Activated T-cell treated with anti-CD3 and anti-CD28 coated beads for 1 hour (primary cell): Measurements from ENCODE around the gene USP20.
"Not testable (repeated sequence)": the region's sequence is repeated elsewhere in the genome, so short reads cannot be mapped to it uniquely, and the experiment has no call there.

Source experiments
- DNase-seq: peaks from one replicate; pipeline ENCODE4 v3.0.0-alpha.2; 2020; ENCODE audit warnings: low read depth

The USP20 gene

DNA sequence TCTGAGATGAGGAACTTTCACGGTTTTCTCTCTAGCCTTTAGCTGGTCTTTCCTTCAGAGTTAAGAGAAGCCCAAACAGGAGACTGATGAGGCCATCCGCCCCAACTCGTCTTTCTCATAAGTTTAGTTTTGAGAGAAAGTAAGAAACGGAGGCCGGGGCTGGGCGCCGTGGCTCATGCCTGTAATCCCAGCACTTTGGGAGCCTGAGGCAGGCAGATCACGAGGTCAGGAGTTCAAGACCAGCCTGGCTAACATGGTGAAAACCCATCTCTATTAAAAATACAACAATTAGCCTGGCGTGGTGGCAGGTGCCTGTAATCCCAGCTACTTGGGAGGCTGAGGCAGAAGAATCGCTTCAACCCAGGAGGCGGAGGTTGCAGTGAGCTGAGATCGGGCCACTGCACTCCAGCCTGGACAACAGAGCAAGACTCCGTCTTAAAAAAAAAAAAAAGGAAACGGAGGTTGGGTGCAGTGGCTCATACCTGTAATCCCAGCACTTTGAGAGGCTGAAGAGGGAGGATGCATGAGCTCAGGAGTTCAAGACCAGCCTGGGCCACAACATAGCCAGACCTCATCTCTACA is 55.6 kb downstream of the USP20 start:
- DNase-seq, result not testable (repeated sequence)

DNA sequence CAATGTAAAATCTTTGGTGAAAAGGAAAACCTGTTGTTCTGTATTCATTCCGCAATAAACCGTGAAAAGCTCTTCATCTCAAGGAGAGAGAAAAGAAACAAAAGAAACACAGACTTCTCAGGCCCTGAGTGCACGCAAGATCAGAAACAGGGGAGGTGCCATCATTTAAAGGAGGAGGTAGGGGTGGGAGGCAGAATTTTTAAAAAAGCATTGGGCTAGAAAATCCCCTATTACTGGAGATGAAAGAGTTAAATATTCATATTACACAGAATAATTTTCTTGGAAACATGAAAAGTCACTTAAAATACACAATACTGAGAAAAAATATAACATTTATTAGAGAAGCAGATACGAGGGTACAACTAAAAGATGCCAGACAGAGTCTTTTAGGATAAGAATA is 56.3 kb downstream of the USP20 start:
- DNase-seq, result no peak

GRCh38 chr9:129894120-129894823 is 59.0 kb downstream of the USP20 start:
- DNase-seq, result no peak

DNA sequence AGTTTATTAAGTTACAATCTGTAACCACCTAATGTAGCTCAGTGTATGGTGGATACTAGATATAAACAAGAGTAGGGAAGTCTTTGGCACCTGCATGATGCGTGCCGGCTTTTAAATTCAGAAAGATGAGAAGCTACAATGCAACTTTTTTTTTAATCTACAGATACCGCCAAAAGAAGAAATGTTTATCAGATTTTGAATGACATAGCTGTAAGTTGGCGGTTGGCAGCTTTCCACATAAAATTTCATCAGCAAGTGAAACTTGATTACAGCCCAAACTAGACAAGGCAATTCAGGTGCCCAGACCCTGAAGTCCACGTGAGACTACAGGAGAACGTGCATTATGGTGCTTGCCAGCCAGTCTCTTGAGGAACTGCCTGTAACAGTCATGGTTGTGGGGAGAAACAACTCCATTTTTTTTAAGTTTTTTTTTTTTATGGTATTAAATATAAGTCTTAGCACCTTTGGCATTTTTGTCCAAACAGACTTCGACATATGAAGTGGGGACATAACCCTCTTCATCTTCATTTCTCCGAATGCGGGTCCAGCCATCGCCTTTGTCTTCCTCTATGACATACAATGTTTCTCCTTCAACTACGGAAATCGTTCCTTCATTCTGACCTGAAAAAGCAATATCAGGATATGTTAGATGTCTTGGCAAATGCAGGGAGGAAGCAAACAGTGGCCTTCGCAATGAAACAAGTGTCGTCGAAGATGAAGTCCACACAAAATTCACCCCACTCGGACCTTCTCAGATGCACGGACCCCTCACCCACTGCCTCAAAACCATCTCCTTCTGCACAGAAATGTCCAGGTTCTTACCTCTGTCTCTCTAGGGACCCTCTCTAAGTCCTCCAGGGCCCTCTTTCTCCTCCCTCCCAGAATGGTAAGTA is 60.4 kb downstream of the USP20 start:
- no peak for DNase-seq

- DNase-seq, result no peak
These were observed 62.0 kb downstream of the USP20 start for GRCh38 chr9:129897263-129897662.

- DNase-seq, result no peak
These were observed 62.9 kb downstream of the USP20 start for GRCh38 chr9:129898185-129898584.

GRCh38 chr9:129899620-129900019 is 64.4 kb downstream of the USP20 start:
- no peak for DNase-seq

DNA sequence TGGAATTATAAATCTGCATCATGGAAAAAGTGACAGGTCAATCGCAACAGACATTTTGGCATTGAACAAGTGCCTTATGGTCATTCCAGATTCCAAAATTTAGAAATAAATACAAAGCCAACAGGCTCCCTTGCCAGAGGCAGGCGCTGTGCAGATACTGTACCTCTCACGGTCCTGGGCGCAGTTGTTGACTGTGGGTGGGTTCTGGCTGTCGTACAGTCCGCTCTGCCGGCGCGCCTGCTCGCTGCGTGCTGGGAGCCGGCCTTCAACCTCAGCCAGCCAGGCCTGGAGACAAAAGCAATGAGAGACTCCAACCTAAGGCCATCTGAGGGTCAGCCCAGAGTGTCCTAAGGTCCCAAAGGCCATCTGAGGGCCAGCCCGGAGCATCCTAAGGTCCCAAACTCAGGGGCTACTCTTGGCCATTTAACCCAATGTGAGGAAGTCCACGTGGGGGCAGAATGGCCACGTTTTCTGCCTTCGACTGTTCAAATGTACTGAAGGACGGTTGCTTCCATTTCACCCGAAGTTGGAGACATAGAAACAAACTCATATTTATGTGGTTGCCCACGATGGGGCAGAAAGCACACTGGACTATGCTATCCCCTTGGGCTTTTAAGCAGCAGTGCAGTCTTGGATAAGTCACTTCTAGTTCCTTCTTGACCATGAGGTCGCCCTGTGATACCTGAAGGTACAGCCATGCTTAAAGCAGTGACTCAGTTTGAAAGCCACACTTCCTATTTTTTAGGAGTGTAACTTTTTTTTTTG is 65.2 kb downstream of the USP20 start:
- no peak for DNase-seq

GRCh38 chr9:129901993-129902739 is 66.9 kb downstream of the USP20 start:
- no peak for DNase-seq

GRCh38 chr9:129902740-129903134 is 67.5 kb downstream of the USP20 start:
- no peak for DNase-seq

DNA sequence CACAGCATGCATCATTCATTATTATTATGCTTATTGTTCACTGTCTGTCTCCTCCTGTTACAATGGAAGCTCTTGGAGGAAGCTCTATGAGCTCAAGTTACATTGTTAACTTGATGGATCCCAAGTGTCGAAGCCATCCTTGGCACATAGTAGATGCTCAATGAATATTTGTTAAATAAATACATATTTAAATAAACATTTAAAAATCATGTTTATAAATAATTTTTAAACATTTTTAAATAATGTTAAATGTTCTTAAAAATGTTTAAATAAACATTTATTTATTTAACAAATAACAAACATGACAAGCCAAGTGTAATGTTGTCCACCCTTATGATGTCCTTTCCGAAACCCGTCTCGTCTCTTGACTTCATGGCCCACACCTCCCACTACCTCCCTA is 69.5 kb downstream of the USP20 start:
- no peak for DNase-seq

- no peak for DNase-seq
These were observed 71.0 kb downstream of the USP20 start for GRCh38 chr9:129906298-129906697.

DNA sequence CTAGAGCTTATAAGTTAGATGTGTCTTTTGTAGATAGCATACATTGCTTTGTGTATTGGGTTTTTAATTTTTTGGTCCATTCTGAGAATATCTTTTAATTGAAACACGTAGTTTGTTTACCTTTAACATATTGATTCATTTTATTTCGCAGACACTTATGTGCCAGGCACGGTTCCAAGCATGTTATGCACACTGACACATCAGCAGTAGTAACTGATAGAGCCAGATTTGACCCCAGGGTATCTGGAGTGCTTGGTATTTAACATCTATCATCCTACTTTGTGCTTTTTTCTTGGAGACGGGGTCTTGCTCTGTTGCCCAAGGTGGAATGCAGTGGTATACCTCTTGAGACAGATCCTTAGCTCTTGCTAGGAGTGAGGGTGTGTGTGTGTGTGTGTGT is 71.9 kb downstream of the USP20 start:
- DNase-seq, result no peak

- no peak for DNase-seq
These were observed 73.6 kb downstream of the USP20 start for GRCh38 chr9:129908906-129909305.

GRCh38 chr9:129909851-129910250 is 74.6 kb downstream of the USP20 start:
- no peak for DNase-seq

DNA sequence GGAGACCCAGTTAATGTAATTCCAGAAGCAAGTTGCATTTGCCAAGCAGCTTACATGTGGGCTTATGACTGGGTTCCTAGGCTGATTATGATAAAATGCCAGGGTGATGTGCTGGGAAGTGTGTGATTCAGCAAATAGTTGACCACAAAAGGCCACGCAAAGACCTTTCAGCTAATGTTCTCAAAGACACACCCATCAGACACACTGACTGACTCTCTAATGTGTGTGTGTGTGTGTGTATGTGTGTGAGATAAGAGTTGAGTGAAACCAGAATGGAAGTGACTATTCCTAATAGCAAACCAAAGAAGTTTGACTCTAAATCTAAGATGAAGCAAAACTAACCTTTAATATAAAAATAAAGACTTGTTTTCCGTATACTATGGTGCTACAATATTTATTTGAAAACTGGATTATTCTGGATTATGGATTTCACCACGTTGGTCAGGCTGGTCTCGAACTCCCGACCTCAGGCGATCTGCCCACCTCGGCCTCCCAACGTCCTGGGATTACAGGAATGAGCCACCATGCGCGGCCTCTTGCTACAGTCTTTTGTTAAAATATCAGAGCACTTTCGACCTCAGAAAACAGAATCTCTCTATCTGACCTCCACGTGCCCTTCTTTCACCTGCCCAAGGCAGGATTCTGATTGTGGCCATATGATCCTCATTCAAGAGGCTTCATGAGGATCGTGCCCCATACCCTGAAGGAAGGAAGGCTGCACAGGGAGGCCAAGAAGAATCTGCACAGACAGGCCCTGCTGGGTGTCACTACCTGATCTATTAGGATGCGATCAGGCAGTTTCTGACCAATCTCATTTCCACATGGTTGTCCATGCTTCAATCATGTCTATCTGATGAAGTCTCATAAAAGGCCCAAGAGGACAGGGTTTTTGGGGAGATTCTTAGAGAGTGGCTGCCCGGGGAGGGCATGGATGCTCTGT is 75.6 kb downstream of the USP20 start:
- no peak for DNase-seq

DNA sequence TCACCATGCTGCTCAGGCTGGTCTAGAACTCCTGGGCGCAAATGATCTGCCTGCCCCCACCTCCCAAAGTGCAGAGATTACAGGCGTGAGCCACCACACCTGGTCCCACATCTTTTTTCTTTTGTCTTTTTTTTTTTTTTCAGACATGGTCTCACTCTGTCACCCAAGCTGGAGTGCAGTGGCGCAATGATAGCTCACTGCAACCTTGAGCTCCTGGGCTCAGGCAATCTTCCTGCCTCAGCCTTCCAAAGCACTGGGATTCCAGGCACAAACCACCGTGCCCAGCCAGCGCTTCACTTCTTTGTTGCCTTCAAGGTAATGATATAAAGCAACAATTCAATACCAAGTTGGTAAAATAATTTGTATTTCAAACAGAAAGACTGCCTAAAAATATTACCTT is 78.8 kb downstream of the USP20 start:
- no peak for DNase-seq

DNA sequence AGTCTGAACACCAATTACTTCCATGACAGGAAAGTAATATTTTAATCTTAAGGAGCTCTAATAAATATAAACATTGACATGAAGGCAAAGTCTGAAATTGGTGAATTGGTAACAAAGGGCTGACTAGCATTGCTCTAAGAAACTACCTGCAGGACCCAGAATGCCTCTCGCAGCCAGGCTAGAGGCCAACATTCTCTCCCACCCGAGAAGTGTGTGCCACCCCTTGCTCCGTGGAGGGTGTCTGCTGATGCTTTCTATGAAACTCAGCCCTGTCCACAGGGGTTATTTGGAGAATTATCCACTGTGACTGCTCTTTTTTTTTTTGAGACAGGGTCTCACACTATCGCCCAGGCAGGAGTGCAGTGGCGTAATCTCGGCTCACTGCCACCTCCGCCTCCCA is 81.4 kb downstream of the USP20 start:
- DNase-seq, result no peak

- DNase-seq, result no peak
These were observed 83.2 kb downstream of the USP20 start for GRCh38 chr9:129918296-129918950.

GRCh38 chr9:129919277-129919676 is 84.0 kb downstream of the USP20 start:
- DNase-seq, result no peak
